ENCODE data around the gene GAP43.

The GAP43 gene

DNA sequence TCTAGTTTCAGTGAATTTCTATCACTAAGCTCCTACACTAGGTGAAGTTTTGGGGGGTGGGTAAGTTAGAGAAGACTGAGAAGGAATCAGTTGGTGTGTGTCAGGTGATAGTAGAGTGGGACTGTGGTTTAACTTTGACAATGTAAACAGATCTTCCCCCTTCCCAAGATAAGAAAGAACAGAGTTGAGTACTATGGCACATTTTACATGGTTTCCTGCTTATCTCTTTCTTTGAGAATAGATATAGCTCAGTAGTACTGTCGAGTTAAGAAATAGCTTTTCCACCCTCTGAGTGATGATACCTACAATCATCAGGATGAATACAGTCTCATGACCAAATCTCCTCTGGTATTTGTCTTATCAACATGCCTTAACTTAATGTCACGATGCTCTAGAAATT, 42.8 kb downstream of the GAP43 start:
- Mint-ChIP-seq H3K36me3 (ENCODE audit: low read depth) (no peaks in the 10 kb centered on the region), H3K4me3 (no peak overlapping the region), H3K4me1 (ENCODE audit: low read depth) (peaks cover 41% of the 10 kb centered on the region), H3K9me3 (no peaks in the 10 kb centered on the region), H3K27me3 (peaks cover 2% of the 10 kb centered on the region), H3K27ac (no peak overlapping the region)
- DNase-seq = no peak

DNA sequence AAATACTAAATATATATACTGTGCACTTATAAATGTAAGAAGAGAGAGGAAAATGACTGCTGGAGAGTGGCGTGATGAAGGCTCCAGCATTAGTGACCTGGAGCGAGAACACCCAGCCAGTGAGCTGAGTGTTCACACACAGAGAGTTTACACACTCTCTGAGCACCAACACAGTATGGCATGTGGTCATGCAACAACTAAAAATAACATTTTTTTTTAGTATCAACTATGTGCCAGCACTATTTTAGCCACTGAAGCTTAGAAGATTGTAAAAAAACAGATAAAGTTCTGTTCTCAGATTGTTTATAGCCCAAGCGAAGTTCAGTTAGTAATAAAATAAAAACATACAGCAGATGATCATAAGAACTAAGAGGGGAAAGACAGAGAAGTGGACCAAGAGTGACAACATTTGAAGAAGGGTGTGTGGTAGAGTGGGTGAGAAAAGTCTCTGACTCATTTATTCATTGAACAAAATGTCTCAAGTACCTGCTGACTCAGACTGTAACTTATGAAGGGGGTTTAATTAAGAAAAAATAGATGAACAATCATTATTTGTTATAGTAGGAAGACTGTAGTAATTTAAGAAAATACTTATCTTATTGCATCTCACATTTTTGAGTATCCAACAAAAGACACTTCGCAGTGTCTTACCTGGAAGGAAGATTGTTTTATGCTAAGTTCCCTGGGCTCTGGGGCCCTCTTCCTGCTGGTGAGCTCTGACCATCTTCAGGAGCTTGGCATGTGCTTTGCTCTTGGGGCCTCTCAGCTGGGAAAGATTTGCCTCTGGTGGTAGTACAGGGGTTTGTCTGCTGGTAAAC, 43.8 kb downstream of the GAP43 start:
- DNase-seq = no peak
- H3K27ac Mint-ChIP-seq = peak overlapping the region; percentile 75
- no peaks in the 10 kb centered on the region for H3K9me3 Mint-ChIP-seq
- H3K4me3 Mint-ChIP-seq = no peak overlapping the region
- H3K27me3 Mint-ChIP-seq = peaks cover 2% of the 10 kb centered on the region
- H3K36me3 Mint-ChIP-seq (ENCODE audit: low read depth) = no peaks in the 10 kb centered on the region
- H3K4me1 Mint-ChIP-seq (ENCODE audit: low read depth) = peaks cover 44% of the 10 kb centered on the region

DNA sequence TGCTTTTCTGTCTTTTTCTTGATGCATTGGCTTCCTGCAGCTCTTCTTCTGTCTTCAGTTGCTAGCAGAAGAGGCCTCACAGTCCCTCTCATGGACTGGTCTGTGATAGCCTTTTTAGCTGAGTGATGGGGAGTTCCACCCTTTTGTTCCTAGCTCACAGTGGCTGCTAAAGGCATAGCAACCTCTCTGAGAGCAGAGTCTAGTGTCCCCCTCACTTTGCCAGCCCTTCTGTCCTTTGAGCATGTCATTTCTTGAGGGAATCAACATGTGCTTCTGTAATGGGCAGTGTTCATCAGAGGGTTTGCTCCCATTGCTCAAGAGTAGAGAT, 44.4 kb downstream of the GAP43 start:
- Mint-ChIP-seq H3K36me3 (ENCODE audit: low read depth) (no peaks in the 10 kb centered on the region), H3K27me3 (peaks cover 2% of the 10 kb centered on the region), H3K4me3 (no peak overlapping the region), H3K9me3 (no peaks in the 10 kb centered on the region), H3K4me1 (ENCODE audit: low read depth) (peaks cover 40% of the 10 kb centered on the region), H3K27ac (peak overlapping the region; percentile 75)
- DNase-seq = no peak

DNA sequence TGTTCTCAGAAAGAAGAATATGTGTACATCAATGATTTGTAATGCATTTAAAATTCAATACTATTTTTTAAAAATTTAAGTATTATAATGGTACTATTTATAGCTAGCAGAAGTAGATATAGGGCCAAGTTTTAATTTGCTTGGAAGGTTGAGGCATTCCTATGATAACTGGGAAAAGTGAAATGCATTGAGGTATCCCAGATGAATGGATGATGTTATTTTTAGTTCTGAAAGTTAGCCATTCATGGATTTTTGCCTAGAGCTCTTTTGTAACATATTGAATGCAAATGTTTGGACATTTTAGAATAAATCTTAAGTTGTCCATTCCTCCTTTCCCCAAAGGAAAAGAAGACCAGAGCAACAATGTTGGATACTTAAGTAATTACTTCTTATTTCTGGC, 47.6 kb downstream of the GAP43 start:
- no peak overlapping the region for H3K27ac Mint-ChIP-seq
- DNase-seq = no peak
- H3K27me3 Mint-ChIP-seq = peaks cover 15% of the 10 kb centered on the region
- no peaks in the 10 kb centered on the region for H3K9me3 Mint-ChIP-seq
- H3K4me3 Mint-ChIP-seq = no peak overlapping the region
- H3K4me1 Mint-ChIP-seq (ENCODE audit: low read depth) = peaks cover 26% of the 10 kb centered on the region
- H3K36me3 Mint-ChIP-seq (ENCODE audit: low read depth) = no peaks in the 10 kb centered on the region

DNA sequence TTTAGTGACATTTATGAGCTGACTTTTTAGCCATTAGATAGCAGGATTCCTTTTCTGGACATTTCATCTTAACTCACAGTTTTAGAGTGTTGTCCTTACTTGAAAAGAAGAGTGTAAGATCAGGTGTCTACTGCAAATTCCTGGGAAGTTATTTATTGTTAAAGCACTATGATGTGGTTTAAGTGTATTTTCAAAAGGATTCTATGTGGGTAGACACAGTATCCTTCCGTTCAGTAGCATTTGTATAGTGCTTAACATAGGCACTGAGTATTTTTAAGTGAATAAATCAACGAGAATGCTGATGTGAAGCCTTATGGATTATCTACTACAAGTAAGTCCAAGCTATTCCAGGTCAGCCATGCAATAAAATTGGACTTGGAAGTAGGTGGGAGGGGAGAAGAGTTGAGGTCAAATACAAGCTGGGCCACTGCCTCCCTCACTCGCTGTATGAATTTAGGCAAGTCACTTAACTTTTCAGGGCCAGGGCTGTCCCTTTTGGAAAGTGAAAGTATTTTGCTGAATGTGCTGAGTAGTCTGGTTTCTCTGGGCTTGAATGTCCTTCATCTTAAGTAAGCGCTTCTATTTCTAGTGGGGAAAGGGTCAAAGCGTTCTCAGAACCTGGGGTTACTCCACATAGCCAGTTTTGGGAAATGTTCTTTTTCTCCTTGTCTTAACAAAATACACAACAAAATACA, 48.6 kb downstream of the GAP43 start:
- no peak for DNase-seq
- Mint-ChIP-seq H3K4me3 (no peak overlapping the region), H3K36me3 (ENCODE audit: low read depth) (no peaks in the 10 kb centered on the region), H3K9me3 (no peaks in the 10 kb centered on the region), H3K27me3 (peaks cover 23% of the 10 kb centered on the region), H3K4me1 (ENCODE audit: low read depth) (peaks cover 16% of the 10 kb centered on the region), H3K27ac (no peak overlapping the region)

DNA sequence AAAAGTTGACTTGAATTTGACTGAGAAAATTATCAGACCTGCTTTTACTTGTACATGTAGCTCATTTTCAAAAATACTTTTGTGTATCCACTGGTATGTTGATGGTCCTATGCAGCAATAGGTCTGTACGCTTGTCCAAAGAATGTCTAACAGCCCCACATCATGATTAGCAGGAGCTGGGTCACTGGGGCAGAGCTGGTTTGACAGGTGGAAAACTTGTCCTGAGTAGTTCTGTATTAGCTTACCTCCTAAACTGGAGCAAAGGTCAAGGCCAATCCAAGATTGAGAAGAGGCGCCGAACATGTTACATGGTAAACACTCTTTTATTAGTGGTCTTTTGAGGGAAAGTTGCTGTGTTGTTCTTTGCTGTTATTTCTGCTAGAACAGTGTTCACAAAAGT, 50.6 kb downstream of the GAP43 start:
- Mint-ChIP-seq H3K4me3 (no peak overlapping the region), H3K9me3 (no peaks in the 10 kb centered on the region), H3K36me3 (ENCODE audit: low read depth) (no peaks in the 10 kb centered on the region), H3K27me3 (peaks cover 37% of the 10 kb centered on the region), H3K27ac (no peak overlapping the region), H3K4me1 (ENCODE audit: low read depth) (peaks cover 6% of the 10 kb centered on the region)
- DNase-seq = no peak

DNA sequence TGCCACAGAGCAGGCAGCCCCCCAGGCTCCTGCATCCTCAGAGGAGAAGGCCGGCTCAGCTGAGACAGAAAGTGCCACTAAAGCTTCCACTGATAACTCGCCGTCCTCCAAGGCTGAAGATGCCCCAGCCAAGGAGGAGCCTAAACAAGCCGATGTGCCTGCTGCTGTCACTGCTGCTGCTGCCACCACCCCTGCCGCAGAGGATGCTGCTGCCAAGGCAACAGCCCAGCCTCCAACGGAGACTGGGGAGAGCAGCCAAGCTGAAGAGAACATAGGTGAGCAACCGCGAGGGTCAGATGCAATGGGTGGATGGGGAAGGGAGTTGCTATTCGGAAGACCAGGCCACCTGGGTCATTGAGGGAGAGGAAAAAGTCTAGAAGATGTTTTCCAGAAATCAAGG, 53.0 kb downstream of the GAP43 start:
- Mint-ChIP-seq H3K36me3 (ENCODE audit: low read depth) (no peaks in the 10 kb centered on the region), H3K9me3 (no peaks in the 10 kb centered on the region), H3K27ac (no peak overlapping the region), H3K4me1 (ENCODE audit: low read depth) (peaks cover 6% of the 10 kb centered on the region), H3K4me3 (no peak overlapping the region), H3K27me3 (peaks cover 52% of the 10 kb centered on the region)
- no peak for DNase-seq

DNA sequence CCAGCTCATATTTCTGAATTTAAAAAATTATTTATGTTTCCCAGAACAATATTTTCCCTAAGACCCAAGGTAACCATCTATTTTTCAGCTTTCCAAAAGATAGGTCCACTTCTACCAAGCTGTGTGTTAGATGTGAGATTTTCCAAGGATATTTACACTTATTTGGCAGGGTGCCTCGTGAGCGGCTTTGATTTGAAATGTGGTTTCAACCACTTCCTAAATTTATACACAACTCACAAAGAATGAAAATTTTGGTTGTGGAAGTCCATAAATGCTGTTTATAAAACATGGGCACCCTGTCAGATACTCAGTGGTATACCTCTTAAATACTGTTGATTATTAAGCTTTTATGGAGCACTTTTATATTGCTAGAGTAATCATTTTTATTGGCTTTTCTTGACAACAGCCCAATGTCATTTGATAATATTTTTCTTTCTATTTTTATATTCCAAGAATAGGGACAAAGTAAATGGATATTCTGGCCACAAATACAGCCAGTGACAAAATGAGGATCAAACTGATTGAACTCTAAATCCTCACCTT, 57.6 kb downstream of the GAP43 start:
- Mint-ChIP-seq H3K9me3 (no peaks in the 10 kb centered on the region), H3K27ac (no peak overlapping the region), H3K4me1 (ENCODE audit: low read depth) (peaks cover 4% of the 10 kb centered on the region), H3K36me3 (ENCODE audit: low read depth) (no peaks in the 10 kb centered on the region), H3K27me3 (peaks cover 47% of the 10 kb centered on the region), H3K4me3 (no peak overlapping the region)
- DNase-seq = no peak

DNA sequence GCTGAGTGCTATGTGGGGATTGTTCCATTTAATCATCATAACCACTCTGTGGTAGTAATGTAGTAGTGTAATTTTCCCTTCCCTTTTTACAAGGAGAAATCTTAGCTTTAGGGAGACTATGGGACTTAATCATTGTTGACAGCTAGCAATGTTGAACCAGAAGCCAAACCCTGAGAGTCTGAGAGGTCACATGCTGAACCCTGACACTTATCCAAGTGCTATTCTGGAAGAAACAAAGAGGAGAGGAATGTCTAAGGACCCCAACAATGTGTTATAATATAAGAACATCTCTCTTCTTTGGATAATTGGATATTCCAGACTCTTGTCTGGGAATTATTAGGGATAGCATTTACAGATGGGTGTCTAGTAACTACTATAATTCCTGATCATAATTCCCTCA, 58.4 kb downstream of the GAP43 start:
- H3K27me3 Mint-ChIP-seq = peaks cover 41% of the 10 kb centered on the region
- DNase-seq = no peak
- no peaks in the 10 kb centered on the region for H3K9me3 Mint-ChIP-seq
- H3K4me1 Mint-ChIP-seq (ENCODE audit: low read depth) = peaks cover 4% of the 10 kb centered on the region
- no peaks in the 10 kb centered on the region for H3K36me3 Mint-ChIP-seq (ENCODE audit: low read depth)
- H3K27ac Mint-ChIP-seq = no peak overlapping the region
- no peak overlapping the region for H3K4me3 Mint-ChIP-seq

DNA sequence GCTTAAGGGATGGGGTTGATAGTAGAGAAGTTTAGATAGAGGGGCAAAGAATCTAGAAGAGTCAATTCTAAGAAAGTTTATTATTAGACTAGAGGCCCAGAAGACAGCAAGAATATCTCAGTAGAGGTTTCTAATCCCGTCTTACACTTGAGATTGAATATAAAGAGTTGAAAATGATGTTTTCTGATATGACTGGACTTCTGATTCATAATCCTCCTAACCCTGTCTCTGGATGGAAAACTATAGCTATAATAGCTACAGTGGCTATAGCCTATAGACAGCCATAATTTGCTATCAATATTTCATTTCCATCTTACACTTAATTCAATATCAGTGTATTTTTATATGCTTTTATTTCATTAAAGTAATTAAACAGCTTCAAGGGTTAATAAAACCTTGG, 60.0 kb downstream of the GAP43 start:
- H3K4me1 Mint-ChIP-seq (ENCODE audit: low read depth) = peaks cover 4% of the 10 kb centered on the region
- no peak overlapping the region for H3K27ac Mint-ChIP-seq
- DNase-seq = no peak
- no peaks in the 10 kb centered on the region for H3K9me3 Mint-ChIP-seq
- H3K36me3 Mint-ChIP-seq (ENCODE audit: low read depth) = no peaks in the 10 kb centered on the region
- H3K27me3 Mint-ChIP-seq = peaks cover 28% of the 10 kb centered on the region
- H3K4me3 Mint-ChIP-seq = no peak overlapping the region

DNA sequence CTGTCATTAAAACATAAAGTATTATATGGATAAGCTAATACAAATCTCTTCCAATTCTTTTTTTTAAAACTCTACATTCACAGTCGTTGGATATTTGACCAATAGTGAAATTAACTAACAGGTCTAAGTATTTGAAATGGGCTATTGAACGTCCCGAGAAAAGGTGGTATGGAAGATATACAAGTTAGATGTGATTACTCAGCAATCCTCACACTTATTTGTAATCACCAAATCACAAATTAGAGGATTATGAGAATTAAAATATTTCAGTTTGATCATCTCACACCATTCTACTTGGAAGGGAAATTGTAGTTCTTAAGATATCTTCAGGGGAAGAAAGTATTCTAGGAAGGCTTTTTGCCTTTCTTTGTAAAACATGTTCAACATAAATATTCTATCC, 60.5 kb downstream of the GAP43 start:
- Mint-ChIP-seq H3K4me1 (ENCODE audit: low read depth) (peaks cover 4% of the 10 kb centered on the region), H3K4me3 (no peak overlapping the region), H3K27ac (no peak overlapping the region), H3K9me3 (no peaks in the 10 kb centered on the region), H3K27me3 (peaks cover 27% of the 10 kb centered on the region), H3K36me3 (ENCODE audit: low read depth) (no peaks in the 10 kb centered on the region)
- DNase-seq = no peak

DNA sequence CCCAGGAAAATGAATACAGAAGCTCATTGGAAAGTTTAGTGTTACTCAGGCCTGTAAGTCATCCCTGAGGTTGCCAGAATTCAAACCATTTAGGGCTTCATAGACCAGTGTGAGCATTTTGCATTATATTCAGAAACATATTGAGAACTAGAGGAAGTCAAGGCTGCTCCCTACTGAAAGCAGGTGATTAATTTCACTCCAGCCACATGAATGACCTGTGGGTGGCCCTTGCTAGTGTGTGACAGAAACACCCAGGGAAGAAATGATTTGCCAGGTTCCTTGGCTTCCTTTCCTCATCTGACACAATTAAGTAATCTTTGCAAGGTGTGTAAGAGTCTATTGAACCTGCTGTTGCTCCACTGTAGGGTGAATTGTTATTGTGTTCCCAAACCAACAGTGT, 61.8 kb downstream of the GAP43 start:
- H3K27ac Mint-ChIP-seq = no peak overlapping the region
- DNase-seq = no peak
- H3K4me1 Mint-ChIP-seq (ENCODE audit: low read depth) = peaks cover 4% of the 10 kb centered on the region
- peaks cover 18% of the 10 kb centered on the region for H3K27me3 Mint-ChIP-seq
- no peaks in the 10 kb centered on the region for H3K9me3 Mint-ChIP-seq
- H3K4me3 Mint-ChIP-seq = no peak overlapping the region
- H3K36me3 Mint-ChIP-seq (ENCODE audit: low read depth) = no peaks in the 10 kb centered on the region

DNA sequence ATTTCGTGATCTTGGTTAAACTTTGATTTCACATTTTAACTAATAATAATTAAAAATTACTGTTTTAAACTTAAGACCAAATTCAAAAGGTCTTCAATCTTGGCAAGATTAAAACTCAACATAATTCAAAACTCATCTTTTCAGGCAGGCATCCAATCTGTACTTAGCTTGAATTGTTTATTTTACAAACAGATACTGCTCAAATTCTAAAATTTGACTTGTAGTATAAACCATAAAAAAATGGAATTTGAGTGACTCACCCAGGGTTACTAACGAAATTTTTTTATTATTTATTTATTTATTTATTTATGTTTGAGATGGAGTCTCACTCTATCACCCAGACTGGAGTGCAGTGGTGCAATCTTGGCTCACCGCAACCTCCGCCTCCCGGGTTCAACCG, 64.4 kb downstream of the GAP43 start:
- no peaks in the 10 kb centered on the region for H3K36me3 Mint-ChIP-seq (ENCODE audit: low read depth)
- no peak overlapping the region for H3K4me3 Mint-ChIP-seq
- H3K27me3 Mint-ChIP-seq = peaks cover 4% of the 10 kb centered on the region
- H3K4me1 Mint-ChIP-seq (ENCODE audit: low read depth) = peaks cover 4% of the 10 kb centered on the region
- no peak overlapping the region for H3K27ac Mint-ChIP-seq
- DNase-seq = no peak
- no peaks in the 10 kb centered on the region for H3K9me3 Mint-ChIP-seq

DNA sequence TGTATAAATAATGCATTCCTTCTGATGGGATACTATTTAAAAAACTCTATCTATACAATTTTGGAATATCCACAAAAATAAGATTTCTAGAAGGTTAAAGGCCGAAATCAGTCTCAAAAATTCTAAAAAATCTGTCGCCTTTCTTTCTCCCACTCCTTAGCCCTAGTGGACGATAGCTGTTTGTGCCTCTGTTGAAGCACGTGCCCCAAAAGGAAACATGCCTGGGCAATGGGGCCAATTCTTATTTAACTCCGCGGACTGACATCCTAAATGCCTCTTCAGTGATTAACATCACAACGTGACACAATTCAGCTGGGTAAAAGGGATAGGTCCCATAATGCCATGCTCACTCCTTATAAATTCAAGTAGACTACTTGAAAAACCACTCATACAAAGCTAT, 65.1 kb downstream of the GAP43 start:
- Mint-ChIP-seq H3K27me3 (peaks cover 2% of the 10 kb centered on the region), H3K27ac (no peak overlapping the region)

DNA sequence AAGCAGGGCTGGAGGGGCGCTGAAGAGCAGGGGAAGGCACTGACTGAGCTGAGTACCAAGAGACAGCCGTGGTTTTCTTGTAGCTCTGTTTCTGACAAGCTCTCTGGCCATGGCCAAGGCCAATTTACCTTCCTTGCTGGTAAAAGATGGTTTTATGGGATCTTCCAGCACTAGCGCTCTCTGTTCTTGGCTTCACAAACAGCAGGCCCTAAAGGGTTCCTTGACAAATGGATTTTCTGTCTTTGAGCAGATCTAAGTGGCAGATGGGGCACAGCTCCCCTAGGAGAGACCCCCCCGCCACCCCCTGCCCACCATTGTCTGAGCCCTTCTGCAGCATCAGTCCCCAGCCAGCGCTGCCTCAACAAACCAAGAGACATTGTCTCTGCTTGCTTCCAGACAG, 66.6 kb downstream of the GAP43 start:
- no peaks in the 10 kb centered on the region for H3K9me3 Mint-ChIP-seq
- no peak for DNase-seq
- H3K27me3 Mint-ChIP-seq = peaks cover 2% of the 10 kb centered on the region
- H3K36me3 Mint-ChIP-seq (ENCODE audit: low read depth) = no peaks in the 10 kb centered on the region
- H3K27ac Mint-ChIP-seq = no peak overlapping the region
- no peak overlapping the region for H3K4me3 Mint-ChIP-seq
- peaks cover 5% of the 10 kb centered on the region for H3K4me1 Mint-ChIP-seq (ENCODE audit: low read depth)

More for the DNA sequence above, 65.1 kb downstream of the GAP43 start:
- Mint-ChIP-seq H3K36me3 (ENCODE audit: low read depth) (no peaks in the 10 kb centered on the region), H3K4me1 (ENCODE audit: low read depth) (peaks cover 6% of the 10 kb centered on the region), H3K4me3 (no peak overlapping the region), H3K9me3 (no peaks in the 10 kb centered on the region)
- no peak for DNase-seq

Data from activated T-cell treated with anti-CD3 and anti-CD28 coated beads, Interleukin-2, amount 50 U/mL, for 24 hours (primary cell).